ENCODE data around the gene SEMA3F. TPM values are rescaled to one million over a fixed set of nuclear protein-coding genes. Genes with fewer than 3 reads are reported as not detected.

SEMA3F gene
- polyA plus RNA-seq, 2 of the 4 experiments (the other 2 are of a cell fraction): 2.9 to 10.6 TPM

DNA sequence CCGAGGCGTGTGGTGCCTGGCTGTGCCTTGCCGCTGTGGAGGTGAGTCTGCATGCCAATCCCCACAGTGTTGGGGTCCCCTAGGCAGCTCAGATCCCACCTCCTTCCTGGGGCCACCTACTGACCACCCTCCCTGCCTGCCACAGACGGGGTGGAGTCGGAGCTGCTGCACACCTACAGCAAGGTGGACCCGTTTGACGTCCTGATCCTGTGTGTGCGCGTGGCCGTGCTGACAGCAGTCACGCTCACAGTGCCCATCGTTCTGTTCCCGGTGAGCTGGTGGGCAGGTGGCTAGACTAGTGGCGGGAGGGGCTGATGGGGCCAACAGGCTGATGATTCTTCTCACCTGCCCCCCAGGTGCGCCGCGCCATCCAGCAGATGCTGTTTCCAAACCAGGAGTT is 63.3 kb downstream of the SEMA3F start:
- WGBS (ENCODE audit: missing lambda C conversion rate): 86% methylated on average over 8 of the region's 17 CpGs
- ATAC-seq: no peak
- POLR2A ChIA-PET: no interaction called here
- Histone ChIP-seq H3K4me3 (no peak overlapping the region), H3K27ac (no peak overlapping the region), H3K4me2 (no peak overlapping the region), H3K9me3 (no peaks in the 10 kb centered on the region), H3K4me1 (no peaks in the 10 kb centered on the region)
- TF ChIP-seq, protein P1, sequence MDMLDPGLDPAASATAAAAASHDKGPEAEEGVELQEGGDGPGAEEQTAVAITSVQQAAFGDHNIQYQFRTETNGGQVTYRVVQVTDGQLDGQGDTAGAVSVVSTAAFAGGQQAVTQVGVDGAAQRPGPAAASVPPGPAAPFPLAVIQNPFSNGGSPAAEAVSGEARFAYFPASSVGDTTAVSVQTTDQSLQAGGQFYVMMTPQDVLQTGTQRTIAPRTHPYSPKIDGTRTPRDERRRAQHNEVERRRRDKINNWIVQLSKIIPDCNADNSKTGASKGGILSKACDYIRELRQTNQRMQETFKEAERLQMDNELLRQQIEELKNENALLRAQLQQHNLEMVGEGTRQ (IDR thresholded peaks at IDR 0.05): no peak
- TF ChIP-seq HES2 (IDR thresholded peaks at IDR 0.05) (no peak), HOXB13 (CRISPR knock-in tag; IDR thresholded peaks at IDR 0.05; ENCODE audit: low read depth) (no peak), NFE2L2 (conservative IDR thresholded peaks at IDR 0.05; ENCODE audit: low read length) (no peak), ESRRA (IDR thresholded peaks at IDR 0.05; ENCODE audit: borderline replicate concordance, low read length) (no peak), RAD21 (conservative IDR thresholded peaks at IDR 0.05 in 1 of 2, IDR thresholded peaks at IDR 0.05 in 1 of 2) (no peak), RFX5 (IDR thresholded peaks at IDR 0.05) (no peak), FOSB (CRISPR knock-in tag; IDR thresholded peaks at IDR 0.05) (no peak), ZNF302 (CRISPR knock-in tag; IDR thresholded peaks at IDR 0.05) (no peak), CTCF (IDR thresholded peaks at IDR 0.05) (no peak), CBX2 (IDR thresholded peaks at IDR 0.05; ENCODE audit: borderline replicate concordance, low read depth) (no peak), RCOR1 (IDR thresholded peaks at IDR 0.05; ENCODE audit: low read depth, low read length) (no peak)
- TF ChIP-seq, protein P2, sequence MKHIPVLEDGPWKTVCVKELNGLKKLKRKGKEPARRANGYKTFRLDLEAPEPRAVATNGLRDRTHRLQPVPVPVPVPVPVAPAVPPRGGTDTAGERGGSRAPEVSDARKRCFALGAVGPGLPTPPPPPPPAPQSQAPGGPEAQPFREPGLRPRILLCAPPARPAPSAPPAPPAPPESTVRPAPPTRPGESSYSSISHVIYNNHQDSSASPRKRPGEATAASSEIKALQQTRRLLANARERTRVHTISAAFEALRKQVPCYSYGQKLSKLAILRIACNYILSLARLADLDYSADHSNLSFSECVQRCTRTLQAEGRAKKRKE (CRISPR knock-in tag; IDR thresholded peaks at IDR 0.05; ENCODE audit: low read depth): no peak
- no peak for DNase-seq (ENCODE audit: low read depth in 1 of 2, low spot score in 1 of 2)
- no peak for FAIRE-seq
- CTCF ChIA-PET: interaction anchor here (1.2 to 25.9 kb wide), 4 partner anchors 8 to 28 kb away, joined by 3 to 550 read pairs (median 12); partner anchors contain the start of gene GNAT1

- WGBS (ENCODE audit: missing lambda C conversion rate): 72% methylated on average over 5 of the region's 5 CpGs
- ATAC-seq: no peak
- FAIRE-seq: no peak
- no peak for DNase-seq (ENCODE audit: low read depth in 1 of 2, low spot score in 1 of 2)
- TF ChIP-seq BHLHE40 (IDR thresholded peaks at IDR 0.05; ENCODE audit: low read depth, low read length): no peak
- TF ChIP-seq, protein P1 (IDR thresholded peaks at IDR 0.05): no peak
- no peak for TF ChIP-seq CBX2 (IDR thresholded peaks at IDR 0.05; ENCODE audit: borderline replicate concordance, low read depth)
- no peak for TF ChIP-seq NR3C1 (IDR thresholded peaks at IDR 0.05)
- no peak for TF ChIP-seq FOSB (CRISPR knock-in tag; IDR thresholded peaks at IDR 0.05)
- no peak for TF ChIP-seq MYC (IDR thresholded peaks at IDR 0.05; ENCODE audit: borderline replicate concordance, low read length)
- TF ChIP-seq RCOR1 (IDR thresholded peaks at IDR 0.05; ENCODE audit: low read depth, low read length): no peak
- no peak for TF ChIP-seq HES2 (IDR thresholded peaks at IDR 0.05)
- TF ChIP-seq HOXB5 (CRISPR knock-in tag; IDR thresholded peaks at IDR 0.05): no peak
- TF ChIP-seq MAFK (IDR thresholded peaks at IDR 0.05; ENCODE audit: partially characterized antibody): no peak
- TF ChIP-seq JUNB (IDR thresholded peaks at IDR 0.05): no peak
- no peak for TF ChIP-seq ZNF302 (CRISPR knock-in tag; IDR thresholded peaks at IDR 0.05)
- no peak for TF ChIP-seq MAZ (IDR thresholded peaks at IDR 0.05; ENCODE audit: borderline replicate concordance, low read depth, low read length)
- TF ChIP-seq RAD21 (conservative IDR thresholded peaks at IDR 0.05 in 1 of 2, IDR thresholded peaks at IDR 0.05 in 1 of 2): no peak
- TF ChIP-seq CHD2 (IDR thresholded peaks at IDR 0.05; ENCODE audit: low read length, partially characterized antibody): no peak
- no peak for TF ChIP-seq KDM5A (IDR thresholded peaks at IDR 0.05)
- no peak for TF ChIP-seq EHF (CRISPR knock-in tag; IDR thresholded peaks at IDR 0.05)
- Histone ChIP-seq H3K4me3 (no peak overlapping the region), H3K4me1 (no peaks in the 10 kb centered on the region), H3K9me3 (no peaks in the 10 kb centered on the region), H3K4me2 (no peak overlapping the region), H3K27ac (no peak overlapping the region)
- POLR2A ChIA-PET: no interaction called here
- CTCF ChIA-PET: interaction anchor here (0.6 to 25.9 kb wide), 5 partner anchors 17 to 98 kb away, joined by 3 to 550 read pairs (median 8); partner anchors contain the start of genes GNAT1 and IFRD2
Observed at GRCh38 chr3:50219285-50219684, 64.2 kb downstream of the SEMA3F start.

Measured in A549 (cell line).